ENCODE results near the gene GPX5.

- TF ChIP-seq CTCF (IDR thresholded peaks at IDR 0.05; ENCODE audit: low read length) (no peak), EZH2 (optimal IDR thresholded peaks at IDR 0.05; ENCODE audit: low read depth, low read length) (no peak)
Observed at GRCh38 chr6:28563430-28564095, 37.9 kb downstream of the GPX5 start.

Data from MM.1S (cell line).